Omental fat pad (tissue), 4 donors: ENCODE results near the gene SEMA4D. TPM values are rescaled to one million over a fixed set of nuclear protein-coding genes. Genes with fewer than 3 reads are reported as not detected.

Experiments used
- ATAC-seq: fragments of 150-250 bp; one replicate; pipeline ENCODE4 v1.9.1; 2016; ENCODE audit warnings: mild to moderate bottlenecking, moderate library complexity; ENCODE audit not compliant: low FRiP score
- DNase-seq: peaks from one replicate; pipeline ENCODE4 v3.0.0-alpha.2; 2019; ENCODE audit warnings: low spot score
- total RNA-seq, 4 donors: library from RNA; depleted of rRNA; stranded (reverse); fragments of >200 nt; gene quantifications; one replicate each; pipeline ENCODE4 v1.1.0, GENCODE V29; 2016
- TF ChIP-seq, protein P1 (sequence below), 3 donors: fragments of 450-650 bp; IDR thresholded peaks; one replicate each; pipeline ENCODE4 v1.5.1; 2016 to 2017; ENCODE audit warnings: antibody characterized with exemption in 3 of 3, mild to moderate bottlenecking in 3 of 3, moderate library complexity in 2 of 3

SEMA4D gene
- total RNA-seq, 4 donors from 2014 or later, result 14.2 to 49.5 (median 18.3) TPM

DNA sequence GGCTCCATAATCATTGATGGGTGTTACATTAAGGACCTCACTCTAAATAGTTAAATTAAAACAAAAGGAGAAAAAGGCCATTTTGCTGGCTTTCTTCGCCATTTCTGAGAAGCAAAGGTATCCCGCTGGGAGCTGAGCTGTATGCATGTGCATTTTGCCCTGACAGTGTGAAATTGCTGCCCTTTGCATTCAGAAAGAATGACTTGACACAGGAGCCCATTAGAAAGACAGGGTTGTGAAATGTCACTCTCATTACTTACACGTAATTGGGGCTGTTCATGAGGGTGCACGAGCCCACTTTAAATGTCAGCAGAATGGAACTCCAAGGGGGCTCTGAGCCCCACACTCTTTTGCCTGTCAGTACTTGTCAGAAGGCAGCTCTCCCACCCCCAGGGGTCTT, 85.0 kb downstream of the SEMA4D start:
- no peak for ATAC-seq
- TF ChIP-seq, protein P1, sequence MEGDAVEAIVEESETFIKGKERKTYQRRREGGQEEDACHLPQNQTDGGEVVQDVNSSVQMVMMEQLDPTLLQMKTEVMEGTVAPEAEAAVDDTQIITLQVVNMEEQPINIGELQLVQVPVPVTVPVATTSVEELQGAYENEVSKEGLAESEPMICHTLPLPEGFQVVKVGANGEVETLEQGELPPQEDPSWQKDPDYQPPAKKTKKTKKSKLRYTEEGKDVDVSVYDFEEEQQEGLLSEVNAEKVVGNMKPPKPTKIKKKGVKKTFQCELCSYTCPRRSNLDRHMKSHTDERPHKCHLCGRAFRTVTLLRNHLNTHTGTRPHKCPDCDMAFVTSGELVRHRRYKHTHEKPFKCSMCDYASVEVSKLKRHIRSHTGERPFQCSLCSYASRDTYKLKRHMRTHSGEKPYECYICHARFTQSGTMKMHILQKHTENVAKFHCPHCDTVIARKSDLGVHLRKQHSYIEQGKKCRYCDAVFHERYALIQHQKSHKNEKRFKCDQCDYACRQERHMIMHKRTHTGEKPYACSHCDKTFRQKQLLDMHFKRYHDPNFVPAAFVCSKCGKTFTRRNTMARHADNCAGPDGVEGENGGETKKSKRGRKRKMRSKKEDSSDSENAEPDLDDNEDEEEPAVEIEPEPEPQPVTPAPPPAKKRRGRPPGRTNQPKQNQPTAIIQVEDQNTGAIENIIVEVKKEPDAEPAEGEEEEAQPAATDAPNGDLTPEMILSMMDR (IDR thresholded peaks at IDR 0.05), result no peak

DNA sequence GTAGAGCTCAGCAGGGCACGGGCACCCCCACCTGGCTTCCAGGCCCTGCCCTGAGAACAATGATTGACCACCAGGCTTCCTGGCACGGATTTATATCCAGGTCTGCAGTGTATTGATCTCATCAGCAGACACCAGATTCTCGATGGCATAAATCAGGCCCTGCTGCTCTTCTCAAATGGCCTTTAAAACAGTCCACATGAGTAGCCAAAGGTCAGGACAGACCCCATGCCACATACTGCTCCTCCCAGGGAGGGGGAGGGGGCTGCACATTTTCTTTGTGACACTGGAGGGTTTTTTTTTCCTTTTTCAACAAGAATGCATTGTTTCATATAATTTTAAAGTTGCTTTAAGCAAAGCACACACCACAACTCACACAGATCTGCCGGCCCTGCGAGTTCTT, 85.4 kb downstream of the SEMA4D start:
- ATAC-seq (no peak), DNase-seq (no peak)
- TF ChIP-seq, protein P1 (IDR thresholded peaks at IDR 0.05), result no peak

More for the DNA sequence above, 85.0 kb downstream of the SEMA4D start:
- DNase-seq, result no peak

DNA sequence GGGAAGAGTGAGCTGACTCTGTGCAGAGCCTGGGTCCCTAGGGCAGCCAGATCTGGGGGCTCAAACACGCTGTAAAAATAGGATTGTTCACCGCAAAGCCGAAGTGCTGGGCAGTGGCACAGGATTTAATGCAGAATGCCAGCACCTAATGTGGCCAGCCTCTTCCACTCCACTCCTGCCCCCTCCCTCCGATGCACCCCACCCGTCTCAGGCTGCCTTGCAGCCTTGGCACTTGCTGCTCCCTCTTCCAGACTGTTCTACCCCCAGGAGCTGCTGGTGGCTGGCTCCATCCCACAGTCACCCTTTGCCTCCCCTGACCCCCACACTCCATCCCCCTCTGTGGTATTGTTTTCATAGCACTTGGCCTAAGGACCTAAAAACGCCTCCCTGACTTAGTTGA, 86.2 kb downstream of the SEMA4D start:
- ATAC-seq, result no peak

DNA sequence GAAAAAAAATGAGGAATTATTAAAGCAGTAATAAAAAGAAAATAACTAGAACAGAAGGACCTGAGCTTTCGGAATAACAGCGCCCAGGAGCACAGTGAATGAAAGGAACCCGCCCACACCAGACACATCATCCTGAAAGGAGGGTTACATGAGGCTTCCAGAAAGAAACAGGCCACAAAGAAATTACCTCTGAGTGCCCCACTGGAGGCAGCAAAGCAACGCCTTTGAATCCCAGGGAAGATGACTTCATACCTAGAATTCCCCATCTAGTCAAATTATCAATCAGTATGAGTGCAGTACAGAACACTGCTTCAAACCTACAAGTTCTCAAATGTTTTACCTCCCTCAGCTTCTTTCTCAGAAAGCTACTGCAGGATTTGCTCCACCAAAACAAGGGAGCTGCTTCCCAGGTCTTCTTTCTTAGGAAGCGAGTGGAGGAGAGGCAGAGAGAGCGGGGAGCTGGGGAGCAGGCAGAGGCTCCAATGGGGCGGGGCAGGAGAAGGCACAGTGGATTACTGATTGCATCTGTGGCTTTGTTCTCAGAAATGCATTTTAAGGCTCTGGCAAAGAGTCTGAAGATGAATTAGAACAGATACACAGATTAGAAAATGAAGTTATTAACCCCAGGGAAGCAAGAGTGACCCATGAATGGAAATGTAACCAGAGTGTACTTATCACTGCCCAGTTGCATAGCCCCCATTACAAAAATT, 87.1 kb downstream of the SEMA4D start:
- TF ChIP-seq, protein P1 (IDR thresholded peaks at IDR 0.05), result no peak
- DNase-seq (no peak), ATAC-seq (no peak)

More for the DNA sequence above, 86.2 kb downstream of the SEMA4D start:
- TF ChIP-seq, protein P1 (IDR thresholded peaks at IDR 0.05), result no peak
- DNase-seq, result no peak

DNA sequence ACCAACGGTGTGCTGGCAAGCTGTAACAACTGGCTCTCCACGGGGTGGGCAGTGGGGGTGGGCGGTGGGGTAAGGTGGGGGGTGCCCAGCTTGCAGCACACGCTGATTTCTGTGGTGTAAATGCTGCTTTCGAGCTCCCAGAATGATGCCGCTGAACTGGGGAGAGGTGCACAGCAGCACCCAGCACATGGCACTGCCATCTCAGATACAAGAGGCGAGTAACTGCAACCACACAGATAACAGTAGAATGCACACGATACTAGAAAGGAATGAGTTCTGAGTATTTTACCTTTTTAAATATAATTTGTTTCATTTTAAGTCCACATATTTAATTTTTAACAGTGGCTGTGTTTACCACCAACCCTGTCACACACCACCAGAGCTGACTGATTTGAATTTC, 87.9 kb downstream of the SEMA4D start:
- TF ChIP-seq, protein P1 (IDR thresholded peaks at IDR 0.05), result no peak
- ATAC-seq (no peak), DNase-seq (no peak)

DNA sequence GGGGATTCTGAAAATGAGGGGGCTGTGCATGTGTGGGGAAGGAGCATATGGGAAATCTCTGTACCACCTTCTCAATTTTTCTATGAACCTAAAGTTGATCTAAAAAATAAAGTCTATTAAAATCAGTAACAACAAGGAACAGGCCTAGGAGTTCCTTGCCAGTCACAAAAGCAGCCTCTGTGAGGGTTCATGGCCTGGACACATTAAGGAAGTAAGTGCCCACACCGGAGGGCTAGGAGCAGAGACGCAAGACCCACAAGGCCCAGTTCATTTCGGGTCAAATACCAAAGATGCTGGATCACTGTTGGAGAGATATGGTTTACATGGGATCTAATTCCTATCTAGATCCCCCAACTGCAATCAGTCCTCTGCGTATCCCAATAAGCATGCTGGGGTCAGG, 88.4 kb downstream of the SEMA4D start:
- TF ChIP-seq, protein P1 (IDR thresholded peaks at IDR 0.05), result no peak
- DNase-seq, result no peak
- ATAC-seq, result no peak

DNA sequence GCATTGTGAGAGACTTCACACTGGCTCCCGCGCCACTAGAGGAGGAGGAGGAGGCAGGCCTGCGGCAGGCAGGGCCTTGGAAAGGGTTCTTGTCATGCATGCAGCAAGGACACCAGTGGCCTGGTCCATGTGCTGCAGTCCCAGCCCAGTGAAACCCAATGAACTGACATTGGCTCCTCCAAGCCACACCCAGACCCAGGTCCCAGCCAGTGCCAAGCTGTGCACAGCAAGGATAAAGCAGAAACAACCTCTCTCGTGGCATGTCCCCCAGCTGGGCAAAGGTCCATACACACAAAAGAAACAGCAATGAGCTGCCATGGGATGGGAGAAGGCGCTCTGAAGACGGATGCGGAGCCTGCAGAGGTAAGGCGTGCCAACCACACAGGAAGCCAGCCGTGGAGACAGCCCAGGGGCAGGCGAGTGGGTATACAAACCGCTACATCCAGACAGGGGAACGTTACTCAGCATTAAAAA, 89.2 kb downstream of the SEMA4D start:
- DNase-seq (no peak), ATAC-seq (no peak)
- TF ChIP-seq, protein P1 (IDR thresholded peaks at IDR 0.05), result no peak
